Nephron progenitor cell (in vitro differentiated cells): ENCODE measurements around the gene ANKRD45.

Experiments used
- DNase-seq: peaks from one replicate; pipeline ENCODE4 v3.0.0; 2021
- H3K27ac Mint-ChIP-seq: 2 replicates; pipeline ENCODE4 v1.8.0; 2021; ENCODE audit warnings: mild to moderate bottlenecking, moderate library complexity, mixed read lengths
- H3K27me3 Mint-ChIP-seq: 2 replicates; pipeline ENCODE4 v1.8.0; 2021; ENCODE audit warnings: mild to moderate bottlenecking, low read depth, mixed read lengths; ENCODE audit not compliant: poor library complexity
- H3K36me3 Mint-ChIP-seq: 2 replicates; pipeline ENCODE4 v1.8.0; 2021; ENCODE audit warnings: low read depth, mixed read lengths
- H3K4me1 Mint-ChIP-seq: 2 replicates; pipeline ENCODE4 v1.8.0; 2021; ENCODE audit warnings: mixed read lengths
- H3K4me3 Mint-ChIP-seq: 2 replicates; pipeline ENCODE4 v1.8.0; 2021; ENCODE audit warnings: mild to moderate bottlenecking, moderate library complexity, mixed read lengths
- H3K9me3 Mint-ChIP-seq: 2 replicates; pipeline ENCODE4 v1.8.0; 2021; ENCODE audit warnings: mild to moderate bottlenecking, moderate library complexity, mixed read lengths
- CTCF ChIP-seq: fragments of 200-600 bp; sonication (generic); IDR thresholded peaks from 2 replicates; pipeline ENCODE4 v1.5.0; 2021; ENCODE audit warnings: antibody characterized with exemption

ANKRD45 gene

GRCh38 chr1:173562813-173563212 lies 106.8 kb downstream of the ANKRD45 start:
- Mint-ChIP-seq H3K4me3 (no peak overlapping the region), H3K27ac (no peak overlapping the region), H3K9me3 (peaks cover 35% of the 10 kb centered on the region), H3K4me1 (no peaks in the 10 kb centered on the region), H3K36me3 (no peaks in the 10 kb centered on the region), H3K27me3 (no peaks in the 10 kb centered on the region)
- DNase-seq: peak; percentile 3
- TF ChIP-seq CTCF: no peak

- TF ChIP-seq CTCF: no peak
- Mint-ChIP-seq H3K4me1 (no peaks in the 10 kb centered on the region), H3K36me3 (no peaks in the 10 kb centered on the region), H3K27me3 (peaks cover 4% of the 10 kb centered on the region), H3K27ac (peak overlapping the region; percentile 42), H3K4me3 (no peak overlapping the region), H3K9me3 (peaks cover 21% of the 10 kb centered on the region)
- DNase-seq: no peak
These were observed 108.4 kb downstream of the ANKRD45 start for GRCh38 chr1:173561263-173561662.

- H3K9me3 Mint-ChIP-seq: peaks cover 17% of the 10 kb centered on the region
- no peak overlapping the region for H3K27ac Mint-ChIP-seq
- no peaks in the 10 kb centered on the region for H3K4me1 Mint-ChIP-seq
These were observed 109.3 kb downstream of the ANKRD45 start for GRCh38 chr1:173560285-173560880.

More at GRCh38 chr1:173560285-173560880, 109.3 kb downstream of the ANKRD45 start:
- Mint-ChIP-seq H3K27me3 (peaks cover 4% of the 10 kb centered on the region), H3K36me3 (no peaks in the 10 kb centered on the region), H3K4me3 (no peak overlapping the region)
- TF ChIP-seq CTCF: no peak
- no peak for DNase-seq
